Esophagus muscularis mucosa (tissue), 3 donors: ENCODE measurements around the gene ACAN.

Experiments
- POLR2A ChIP-seq: fragments of 450-650 bp; IDR thresholded peaks from one replicate; pipeline ENCODE4 v1.6.1; 2017; ENCODE audit warnings: antibody characterized with exemption, moderate library complexity, mild to moderate bottlenecking, low read depth
- TF ChIP-seq, protein P1 (sequence below), 3 experiments: fragments of 200-600 bp in 2 of 3; fragments of 450-650 bp in 1 of 3; sonication (generic) in 2 of 3; IDR thresholded peaks; one replicate each; pipeline ENCODE4 v1.5.1; 2017 to 2019; ENCODE audit warnings: antibody characterized with exemption in 3 of 3, mild to moderate bottlenecking in 2 of 3, moderate library complexity in 1 of 3

DNA sequence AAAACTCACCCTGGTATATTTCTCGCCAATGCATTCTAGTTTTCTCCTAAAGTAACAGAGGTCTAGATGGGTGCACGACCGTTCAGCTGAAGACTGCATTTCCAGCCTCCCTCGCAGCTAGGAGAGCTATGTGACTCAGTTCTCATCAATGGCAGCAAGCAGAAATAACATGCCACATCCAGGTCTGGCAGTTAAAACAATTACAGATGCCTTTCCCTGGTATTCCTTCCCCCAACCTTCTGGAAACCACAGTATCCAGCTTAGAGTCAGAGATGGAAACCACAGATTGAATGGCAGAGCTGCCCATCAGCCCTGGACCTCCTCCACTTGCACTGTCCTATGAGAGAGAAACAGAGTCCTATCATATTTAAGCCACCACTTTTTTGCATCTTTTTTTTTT is 87.3 kb downstream of the ACAN start:
- TF ChIP-seq POLR2A, result no peak
- TF ChIP-seq, protein P1, sequence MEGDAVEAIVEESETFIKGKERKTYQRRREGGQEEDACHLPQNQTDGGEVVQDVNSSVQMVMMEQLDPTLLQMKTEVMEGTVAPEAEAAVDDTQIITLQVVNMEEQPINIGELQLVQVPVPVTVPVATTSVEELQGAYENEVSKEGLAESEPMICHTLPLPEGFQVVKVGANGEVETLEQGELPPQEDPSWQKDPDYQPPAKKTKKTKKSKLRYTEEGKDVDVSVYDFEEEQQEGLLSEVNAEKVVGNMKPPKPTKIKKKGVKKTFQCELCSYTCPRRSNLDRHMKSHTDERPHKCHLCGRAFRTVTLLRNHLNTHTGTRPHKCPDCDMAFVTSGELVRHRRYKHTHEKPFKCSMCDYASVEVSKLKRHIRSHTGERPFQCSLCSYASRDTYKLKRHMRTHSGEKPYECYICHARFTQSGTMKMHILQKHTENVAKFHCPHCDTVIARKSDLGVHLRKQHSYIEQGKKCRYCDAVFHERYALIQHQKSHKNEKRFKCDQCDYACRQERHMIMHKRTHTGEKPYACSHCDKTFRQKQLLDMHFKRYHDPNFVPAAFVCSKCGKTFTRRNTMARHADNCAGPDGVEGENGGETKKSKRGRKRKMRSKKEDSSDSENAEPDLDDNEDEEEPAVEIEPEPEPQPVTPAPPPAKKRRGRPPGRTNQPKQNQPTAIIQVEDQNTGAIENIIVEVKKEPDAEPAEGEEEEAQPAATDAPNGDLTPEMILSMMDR (IDR thresholded peaks at IDR 0.05), result no peak
